ENCODE results near the gene SENP2.
"Not testable (repeated sequence)": the region's sequence is repeated elsewhere in the genome, so short reads cannot be mapped to it uniquely, and the experiment has no call there.

Gene SENP2

GRCh38 chr3:185657691-185658503 lies 71.8 kb downstream of the SENP2 start:
- no peaks in the 10 kb centered on the region for H3K9me3 ChIP-seq (ENCODE audit: control insufficient read depth in 2 of 2, low read length in 2 of 2)
- H3K4me3 ChIP-seq (ENCODE audit: low read length in 2 of 2): no peak overlapping the region
- H3K36me3 ChIP-seq (ENCODE audit: control insufficient read depth in 2 of 2, insufficient read depth in 2 of 2, low read length in 2 of 2): no peaks in the 10 kb centered on the region
- H3K27me3 ChIP-seq (ENCODE audit: control insufficient read depth in 1 of 2, insufficient read depth in 2 of 2, low read length in 2 of 2): no peaks in the 10 kb centered on the region
- no peak overlapping the region for H3K9ac ChIP-seq (ENCODE audit: low read length in 2 of 2)
- H3K4me1 ChIP-seq (ENCODE audit: control insufficient read depth, insufficient read depth, low read length): peaks cover 17% of the 10 kb centered on the region
- no peak overlapping the region for H3K27ac ChIP-seq (ENCODE audit: low read length)

GRCh38 chr3:185658504-185658912 lies 72.4 kb downstream of the SENP2 start:
- Histone ChIP-seq H3K36me3 (ENCODE audit: control insufficient read depth in 2 of 2, insufficient read depth in 2 of 2, low read length in 2 of 2) (no peaks in the 10 kb centered on the region), H3K9me3 (ENCODE audit: control insufficient read depth in 2 of 2, low read length in 2 of 2) (no peaks in the 10 kb centered on the region), H3K27ac (ENCODE audit: low read length) (peak overlapping the region; percentile 2), H3K27me3 (ENCODE audit: control insufficient read depth in 1 of 2, insufficient read depth in 2 of 2, low read length in 2 of 2) (no peaks in the 10 kb centered on the region), H3K4me3 (ENCODE audit: low read length in 2 of 2) (no peak overlapping the region), H3K4me1 (ENCODE audit: control insufficient read depth, insufficient read depth, low read length) (peaks cover 17% of the 10 kb centered on the region), H3K9ac (ENCODE audit: low read length in 2 of 2) (no peak overlapping the region)

- no peak overlapping the region for H3K9ac ChIP-seq (ENCODE audit: low read length in 2 of 2)
- H3K36me3 ChIP-seq (ENCODE audit: control insufficient read depth in 2 of 2, insufficient read depth in 2 of 2, low read length in 2 of 2): no peaks in the 10 kb centered on the region
- H3K27me3 ChIP-seq (ENCODE audit: control insufficient read depth in 1 of 2, insufficient read depth in 2 of 2, low read length in 2 of 2): no peaks in the 10 kb centered on the region
- H3K27ac ChIP-seq (ENCODE audit: low read length): peak overlapping the region; percentile 2
- H3K4me3 ChIP-seq (ENCODE audit: low read length in 2 of 2): no peak overlapping the region
- H3K4me1 ChIP-seq (ENCODE audit: control insufficient read depth, insufficient read depth, low read length): peaks cover 17% of the 10 kb centered on the region
- no peaks in the 10 kb centered on the region for H3K9me3 ChIP-seq (ENCODE audit: control insufficient read depth in 2 of 2, low read length in 2 of 2)
These were observed 72.8 kb downstream of the SENP2 start for GRCh38 chr3:185658943-185659342.

DNA sequence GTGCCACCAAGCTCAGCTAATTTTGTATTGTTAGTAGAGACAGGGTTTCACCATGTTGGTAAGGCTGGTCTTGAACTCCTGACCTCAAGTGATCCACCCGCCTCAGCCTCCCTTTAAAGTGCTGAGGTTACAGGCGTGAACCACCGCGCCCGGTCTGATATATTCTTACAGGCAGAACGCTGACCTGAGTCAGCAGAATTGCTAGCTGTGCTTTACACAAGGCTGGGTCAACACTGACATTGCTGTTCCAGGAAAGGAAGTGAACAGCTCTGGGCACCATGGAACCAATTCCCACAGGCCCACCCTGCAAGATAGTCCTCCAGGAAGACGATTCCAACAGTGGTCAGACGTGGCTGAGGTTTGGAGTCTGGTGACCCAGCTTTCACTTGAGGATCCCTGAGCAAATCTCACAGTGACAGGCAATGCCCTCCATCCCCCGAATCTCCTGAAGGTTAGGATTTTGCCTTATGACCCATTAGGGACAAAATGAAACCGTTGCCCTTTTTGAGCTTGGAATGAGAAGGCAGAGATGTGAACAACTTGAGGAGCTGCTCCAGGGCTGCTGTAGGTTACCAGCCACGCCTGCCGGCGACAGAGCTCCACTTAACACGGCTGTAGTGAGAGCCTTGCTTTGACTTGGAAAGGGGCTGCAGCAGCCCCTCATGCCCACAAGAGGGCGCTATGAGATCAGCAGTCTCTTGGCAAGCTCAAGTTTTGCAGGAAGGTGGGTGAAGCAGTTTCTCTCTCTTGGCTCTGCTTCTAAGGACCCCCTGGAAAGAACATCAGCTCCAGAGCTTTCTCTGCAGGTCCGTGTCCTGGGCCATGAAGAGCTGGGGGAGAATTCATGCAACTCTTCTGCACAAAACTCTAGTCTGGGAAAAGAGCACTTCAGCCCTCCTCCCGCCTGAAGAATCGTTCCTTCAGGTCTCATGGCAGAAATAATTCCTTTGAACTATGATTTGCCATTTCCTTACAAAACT lies 74.1 kb downstream of the SENP2 start:
- Histone ChIP-seq H3K9ac (ENCODE audit: low read length in 2 of 2) (no peak overlapping the region), H3K4me3 (ENCODE audit: low read length in 2 of 2) (peak overlapping the region in 1 of 2 donors; percentile 35), H3K4me1 (ENCODE audit: control insufficient read depth, insufficient read depth, low read length) (peaks cover 17% of the 10 kb centered on the region), H3K27me3 (ENCODE audit: control insufficient read depth in 1 of 2, insufficient read depth in 2 of 2, low read length in 2 of 2) (no peaks in the 10 kb centered on the region), H3K9me3 (ENCODE audit: control insufficient read depth in 2 of 2, low read length in 2 of 2) (no peaks in the 10 kb centered on the region), H3K36me3 (ENCODE audit: control insufficient read depth in 2 of 2, insufficient read depth in 2 of 2, low read length in 2 of 2) (no peaks in the 10 kb centered on the region), H3K27ac (ENCODE audit: low read length) (no peak overlapping the region)

DNA sequence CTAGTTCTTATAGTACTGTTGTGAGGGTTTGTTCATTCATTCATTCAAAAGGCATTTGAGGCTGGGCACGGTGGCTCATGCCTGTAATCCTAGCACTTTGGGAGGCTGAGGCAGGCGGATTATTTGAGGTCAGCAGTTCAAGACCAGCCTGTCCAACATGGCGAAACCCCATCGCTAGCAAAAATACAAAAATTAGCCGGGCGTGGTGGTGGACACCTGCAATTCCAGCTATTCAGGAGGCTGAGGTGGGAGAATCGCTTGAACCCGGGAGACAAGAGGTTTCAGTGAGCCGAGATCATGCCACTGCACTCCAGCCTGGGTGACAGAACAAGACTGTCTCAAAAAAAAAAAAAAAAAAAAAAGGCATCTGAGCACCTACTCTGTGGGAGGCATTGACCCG lies 75.2 kb downstream of the SENP2 start:
- H3K27ac ChIP-seq (ENCODE audit: low read length); H3K27me3 ChIP-seq (ENCODE audit: control insufficient read depth in 1 of 2, insufficient read depth in 2 of 2, low read length in 2 of 2); H3K4me3 ChIP-seq (ENCODE audit: low read length in 2 of 2); H3K9ac ChIP-seq (ENCODE audit: low read length in 2 of 2); H3K36me3 ChIP-seq (ENCODE audit: control insufficient read depth in 2 of 2, insufficient read depth in 2 of 2, low read length in 2 of 2); H3K9me3 ChIP-seq (ENCODE audit: control insufficient read depth in 2 of 2, low read length in 2 of 2): not testable (repeated sequence)
- peaks cover 12% of the 10 kb centered on the region for H3K4me1 ChIP-seq (ENCODE audit: control insufficient read depth, insufficient read depth, low read length)

DNA sequence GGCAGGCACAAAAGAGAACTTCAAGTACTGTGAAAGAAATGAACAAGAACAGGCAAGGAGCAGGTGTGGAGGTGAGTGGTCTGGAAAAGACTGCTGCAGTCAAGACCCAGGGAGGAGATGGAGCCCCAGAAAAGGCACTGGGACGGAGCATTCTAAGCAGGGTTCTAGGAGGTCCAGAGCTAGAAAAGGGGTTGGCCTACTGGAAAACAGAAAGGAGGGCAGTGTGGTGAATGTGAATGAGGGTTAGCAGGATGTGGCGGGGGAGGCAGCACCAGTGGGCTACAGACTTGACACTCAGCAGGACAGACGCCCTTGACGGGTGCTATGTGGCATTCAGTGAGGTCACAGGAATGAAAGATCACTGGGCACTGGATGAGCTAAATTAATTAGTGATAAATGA lies 75.7 kb downstream of the SENP2 start:
- Histone ChIP-seq H3K9ac (ENCODE audit: low read length in 2 of 2) (no peak overlapping the region), H3K9me3 (ENCODE audit: control insufficient read depth in 2 of 2, low read length in 2 of 2) (no peaks in the 10 kb centered on the region), H3K27me3 (ENCODE audit: control insufficient read depth in 1 of 2, insufficient read depth in 2 of 2, low read length in 2 of 2) (no peaks in the 10 kb centered on the region), H3K4me3 (ENCODE audit: low read length in 2 of 2) (no peak overlapping the region), H3K4me1 (ENCODE audit: control insufficient read depth, insufficient read depth, low read length) (peaks cover 8% of the 10 kb centered on the region), H3K36me3 (ENCODE audit: control insufficient read depth in 2 of 2, insufficient read depth in 2 of 2, low read length in 2 of 2) (no peaks in the 10 kb centered on the region), H3K27ac (ENCODE audit: low read length) (no peak overlapping the region)

- no peak overlapping the region for H3K4me3 ChIP-seq (ENCODE audit: low read length in 2 of 2)
These were observed 77.8 kb downstream of the SENP2 start for GRCh38 chr3:185663929-185664328.

DNA sequence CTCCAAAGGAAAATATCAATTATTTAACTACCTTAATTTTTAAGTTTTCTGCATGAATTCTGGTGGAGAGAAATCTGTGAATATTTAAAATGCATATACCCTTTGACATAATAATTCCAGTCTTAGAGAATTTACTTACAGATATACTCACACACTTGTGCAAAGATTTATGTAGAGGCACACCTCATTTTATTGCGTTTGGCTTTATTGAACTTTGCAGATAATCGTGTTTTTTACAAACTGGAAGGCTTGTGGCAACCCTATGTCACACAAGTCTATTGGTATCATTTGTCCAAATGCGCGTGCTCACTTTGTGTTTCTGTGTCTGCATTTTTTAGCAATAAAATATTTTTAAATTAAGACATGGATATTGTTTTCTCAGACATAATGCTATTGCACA lies 81.5 kb downstream of the SENP2 start:
- no peak overlapping the region for H3K4me3 ChIP-seq (ENCODE audit: low read length in 2 of 2)
- no peak overlapping the region for H3K27ac ChIP-seq (ENCODE audit: low read length)
- H3K36me3 ChIP-seq (ENCODE audit: control insufficient read depth in 2 of 2, insufficient read depth in 2 of 2, low read length in 2 of 2): no peaks in the 10 kb centered on the region
- H3K4me1 ChIP-seq (ENCODE audit: control insufficient read depth, insufficient read depth, low read length): no peaks in the 10 kb centered on the region
- H3K9me3 ChIP-seq (ENCODE audit: control insufficient read depth in 2 of 2, low read length in 2 of 2): no peaks in the 10 kb centered on the region
- no peak overlapping the region for H3K9ac ChIP-seq (ENCODE audit: low read length in 2 of 2)
- H3K27me3 ChIP-seq (ENCODE audit: control insufficient read depth in 1 of 2, insufficient read depth in 2 of 2, low read length in 2 of 2): no peaks in the 10 kb centered on the region

More at GRCh38 chr3:185663929-185664328, 77.8 kb downstream of the SENP2 start:
- Histone ChIP-seq H3K9ac (ENCODE audit: low read length in 2 of 2) (no peak overlapping the region), H3K9me3 (ENCODE audit: control insufficient read depth in 2 of 2, low read length in 2 of 2) (no peaks in the 10 kb centered on the region), H3K4me1 (ENCODE audit: control insufficient read depth, insufficient read depth, low read length) (peaks cover 3% of the 10 kb centered on the region), H3K27me3 (ENCODE audit: control insufficient read depth in 1 of 2, insufficient read depth in 2 of 2, low read length in 2 of 2) (no peaks in the 10 kb centered on the region), H3K36me3 (ENCODE audit: control insufficient read depth in 2 of 2, insufficient read depth in 2 of 2, low read length in 2 of 2) (no peaks in the 10 kb centered on the region), H3K27ac (ENCODE audit: low read length) (no peak overlapping the region)

DNA sequence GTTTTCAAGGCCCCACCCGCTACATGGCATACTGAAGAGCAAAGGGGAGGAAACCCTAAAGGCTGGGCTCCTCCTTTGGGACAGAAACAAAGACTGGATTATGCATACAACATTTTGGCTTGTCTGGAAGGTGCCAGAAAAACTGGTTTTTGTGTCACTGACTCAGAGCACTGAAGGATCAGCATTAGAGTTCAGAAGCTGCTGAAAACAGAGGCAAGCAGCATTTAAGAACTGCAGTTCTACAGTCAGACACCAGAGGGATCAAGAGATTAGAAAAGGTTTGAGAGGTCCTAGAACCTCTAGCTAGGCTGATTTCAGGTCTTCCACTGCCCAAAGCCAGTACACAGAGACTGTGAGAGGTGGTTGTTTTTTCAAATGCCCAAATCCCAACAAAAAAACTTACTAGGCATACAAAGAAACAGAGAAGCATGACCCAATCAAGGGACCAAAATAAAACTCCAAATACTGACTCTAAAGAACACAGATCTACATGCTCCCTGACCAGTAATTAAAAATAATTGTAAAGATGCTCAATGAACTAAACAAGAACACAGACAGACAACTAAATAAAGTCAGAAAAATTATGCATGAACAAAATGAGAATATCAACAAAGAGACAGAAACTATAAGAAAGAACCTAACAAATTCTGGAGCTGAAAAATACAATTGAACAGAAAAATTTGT lies 91.2 kb downstream of the SENP2 start:
- Histone ChIP-seq H3K36me3 (ENCODE audit: control insufficient read depth in 2 of 2, insufficient read depth in 2 of 2, low read length in 2 of 2) (no peaks in the 10 kb centered on the region), H3K4me3 (ENCODE audit: low read length in 2 of 2) (no peak overlapping the region), H3K9me3 (ENCODE audit: control insufficient read depth in 2 of 2, low read length in 2 of 2) (peaks cover 0 to 4% of the 10 kb centered on the region in 2 donors), H3K9ac (ENCODE audit: low read length in 2 of 2) (no peak overlapping the region), H3K27ac (ENCODE audit: low read length) (no peak overlapping the region), H3K4me1 (ENCODE audit: control insufficient read depth, insufficient read depth, low read length) (no peaks in the 10 kb centered on the region), H3K27me3 (ENCODE audit: control insufficient read depth in 1 of 2, insufficient read depth in 2 of 2, low read length in 2 of 2) (no peaks in the 10 kb centered on the region)

GRCh38 chr3:185678027-185678426 lies 91.9 kb downstream of the SENP2 start:
- no peaks in the 10 kb centered on the region for H3K27me3 ChIP-seq (ENCODE audit: control insufficient read depth in 1 of 2, insufficient read depth in 2 of 2, low read length in 2 of 2)
- no peak overlapping the region for H3K4me3 ChIP-seq (ENCODE audit: low read length in 2 of 2)
- H3K9ac ChIP-seq (ENCODE audit: low read length in 2 of 2): no peak overlapping the region
- H3K9me3 ChIP-seq (ENCODE audit: control insufficient read depth in 2 of 2, low read length in 2 of 2): peaks cover 0 to 4% of the 10 kb centered on the region in 2 donors
- no peak overlapping the region for H3K27ac ChIP-seq (ENCODE audit: low read length)
- H3K4me1 ChIP-seq (ENCODE audit: control insufficient read depth, insufficient read depth, low read length): no peaks in the 10 kb centered on the region
- H3K36me3 ChIP-seq (ENCODE audit: control insufficient read depth in 2 of 2, insufficient read depth in 2 of 2, low read length in 2 of 2): no peaks in the 10 kb centered on the region
